Measurements from ENCODE around the gene FGD5.

DNA sequence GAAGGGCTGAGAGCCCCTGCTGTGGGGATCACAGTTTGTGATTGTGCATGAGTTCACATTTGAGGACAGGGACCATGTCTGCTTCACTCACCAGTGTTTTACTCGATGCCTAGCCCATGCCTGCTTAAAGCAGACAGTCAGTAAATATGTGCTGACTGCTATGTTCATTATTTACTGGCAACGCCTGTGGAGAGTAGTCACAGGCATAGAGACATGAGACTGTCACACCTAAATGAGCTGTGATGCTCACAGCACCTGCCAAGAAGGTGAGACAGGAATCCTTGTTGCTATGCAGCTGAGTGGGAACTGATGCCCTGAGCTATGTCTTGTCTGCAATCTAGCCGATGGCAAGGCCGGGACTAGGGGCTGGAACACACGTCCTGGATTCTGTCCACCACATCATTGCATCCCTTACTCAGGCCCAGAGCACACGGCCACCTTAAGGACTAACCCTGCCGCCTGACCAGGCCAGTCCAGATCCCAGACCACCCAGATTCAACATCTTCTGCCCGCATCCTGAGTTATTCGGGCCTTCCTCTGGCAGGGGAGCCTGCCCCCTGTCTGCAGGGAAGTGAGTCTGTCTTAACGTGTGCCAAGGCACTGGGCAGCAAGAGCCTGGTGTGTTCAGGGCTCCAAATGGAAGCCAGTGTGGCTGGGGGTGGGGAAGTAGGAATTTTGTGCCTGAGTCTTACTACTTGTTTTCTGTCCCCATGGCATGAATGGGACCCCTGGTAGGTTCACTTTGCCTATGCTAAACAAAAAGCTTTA, 44.8 kb downstream of the FGD5 start:
- TF ChIP-seq, protein P1, sequence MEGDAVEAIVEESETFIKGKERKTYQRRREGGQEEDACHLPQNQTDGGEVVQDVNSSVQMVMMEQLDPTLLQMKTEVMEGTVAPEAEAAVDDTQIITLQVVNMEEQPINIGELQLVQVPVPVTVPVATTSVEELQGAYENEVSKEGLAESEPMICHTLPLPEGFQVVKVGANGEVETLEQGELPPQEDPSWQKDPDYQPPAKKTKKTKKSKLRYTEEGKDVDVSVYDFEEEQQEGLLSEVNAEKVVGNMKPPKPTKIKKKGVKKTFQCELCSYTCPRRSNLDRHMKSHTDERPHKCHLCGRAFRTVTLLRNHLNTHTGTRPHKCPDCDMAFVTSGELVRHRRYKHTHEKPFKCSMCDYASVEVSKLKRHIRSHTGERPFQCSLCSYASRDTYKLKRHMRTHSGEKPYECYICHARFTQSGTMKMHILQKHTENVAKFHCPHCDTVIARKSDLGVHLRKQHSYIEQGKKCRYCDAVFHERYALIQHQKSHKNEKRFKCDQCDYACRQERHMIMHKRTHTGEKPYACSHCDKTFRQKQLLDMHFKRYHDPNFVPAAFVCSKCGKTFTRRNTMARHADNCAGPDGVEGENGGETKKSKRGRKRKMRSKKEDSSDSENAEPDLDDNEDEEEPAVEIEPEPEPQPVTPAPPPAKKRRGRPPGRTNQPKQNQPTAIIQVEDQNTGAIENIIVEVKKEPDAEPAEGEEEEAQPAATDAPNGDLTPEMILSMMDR (IDR thresholded peaks at IDR 0.05; ENCODE audit: low read length), result peak; percentile 16; the same call in 1 of the 2 replicates
- TF ChIP-seq EZH2 (optimal IDR thresholded peaks at IDR 0.05; ENCODE audit: low read depth, low read length) (no peak), EZH2phosphoT487 (IDR thresholded peaks at IDR 0.05; ENCODE audit: low read length) (no peak)
